ENCODE results near the gene TENM3.

The TENM3 gene

DNA sequence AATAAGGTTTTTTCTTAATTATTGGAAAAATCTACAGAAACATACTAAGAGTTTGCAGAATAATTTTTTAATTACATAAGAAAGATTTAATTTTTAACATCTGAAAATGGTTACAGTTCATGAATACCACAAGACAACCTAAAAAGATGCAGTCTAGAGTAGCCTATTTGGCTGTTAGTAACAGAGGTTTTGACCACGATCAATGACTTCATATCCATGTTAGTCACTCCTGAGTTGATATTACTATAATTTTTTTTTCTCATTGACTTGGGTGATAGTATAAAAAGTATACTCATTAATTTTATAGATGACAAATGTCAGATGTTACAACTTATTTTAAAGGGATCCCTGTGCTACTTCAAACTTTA is 401.5 kb downstream of the TENM3 start:
- DNase-seq: no peak

DNA sequence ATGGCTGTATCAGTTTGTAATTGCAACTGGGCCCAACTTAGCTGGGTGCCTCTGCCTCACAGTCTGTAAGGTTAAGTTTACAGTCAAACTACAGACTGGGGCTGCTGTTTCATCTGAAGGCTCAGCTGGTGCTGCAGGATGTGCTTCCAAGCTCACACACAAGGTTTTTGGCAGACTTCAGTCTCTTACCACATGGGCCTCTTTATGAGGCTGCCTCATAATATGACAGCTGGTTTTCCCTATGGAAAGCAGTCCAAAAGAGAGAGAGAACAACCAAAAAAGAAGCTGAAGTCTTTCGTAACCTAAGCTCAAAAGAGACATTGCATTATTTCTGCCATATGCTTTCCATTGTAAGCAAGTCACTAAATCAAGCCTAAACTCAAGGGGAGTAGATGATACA is 402.3 kb downstream of the TENM3 start:
- DNase-seq: no peak

DNA sequence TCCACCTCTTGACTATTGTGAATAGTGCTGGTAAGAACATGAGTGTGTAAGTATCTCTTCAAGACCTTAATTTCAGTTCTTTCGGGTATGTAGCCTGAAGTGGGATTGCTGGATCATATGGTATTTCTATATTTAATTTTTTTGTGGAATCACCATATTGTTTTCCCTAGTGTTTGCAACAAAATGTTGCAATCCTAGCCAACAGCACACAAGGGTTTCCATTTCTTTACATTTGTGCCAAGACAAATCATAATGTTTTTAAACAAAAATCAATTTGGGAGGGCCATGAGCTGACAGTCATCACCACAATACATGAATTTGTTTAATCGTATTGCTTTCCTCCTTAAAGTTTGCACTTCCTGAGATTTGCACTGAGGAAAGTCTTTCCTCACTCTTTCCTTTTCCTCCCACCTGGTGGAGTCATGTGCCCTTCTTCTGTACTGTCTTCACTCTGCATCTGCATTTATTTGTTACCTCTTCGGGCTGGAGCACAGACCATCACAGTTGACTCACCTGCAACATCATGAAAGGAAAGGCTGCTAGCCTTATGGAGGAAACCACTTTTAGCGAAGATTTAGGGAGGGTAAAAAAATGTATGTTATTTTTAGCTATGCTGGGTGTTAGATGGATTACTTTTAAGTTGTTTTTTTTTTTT is 404.6 kb downstream of the TENM3 start:
- no peak for DNase-seq

DNA sequence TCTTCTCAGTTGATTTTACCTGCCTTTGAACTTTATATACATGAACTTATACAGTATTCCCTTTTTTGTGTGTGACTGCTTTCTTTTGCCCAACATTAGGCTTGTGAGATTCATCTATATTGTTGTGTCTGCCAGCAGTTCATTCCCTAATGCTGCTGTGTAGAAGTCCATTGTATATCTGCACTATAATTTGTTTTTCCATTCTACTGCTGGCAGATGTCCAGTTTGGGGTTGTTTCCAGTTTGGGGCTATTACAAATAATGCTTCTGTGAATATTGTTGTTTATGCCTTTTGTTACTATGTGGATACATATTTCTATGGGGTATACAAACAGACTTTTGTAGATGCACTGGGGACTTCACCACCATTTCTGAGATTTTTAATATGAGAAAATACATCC is 405.6 kb downstream of the TENM3 start:
- no peak for DNase-seq

DNA sequence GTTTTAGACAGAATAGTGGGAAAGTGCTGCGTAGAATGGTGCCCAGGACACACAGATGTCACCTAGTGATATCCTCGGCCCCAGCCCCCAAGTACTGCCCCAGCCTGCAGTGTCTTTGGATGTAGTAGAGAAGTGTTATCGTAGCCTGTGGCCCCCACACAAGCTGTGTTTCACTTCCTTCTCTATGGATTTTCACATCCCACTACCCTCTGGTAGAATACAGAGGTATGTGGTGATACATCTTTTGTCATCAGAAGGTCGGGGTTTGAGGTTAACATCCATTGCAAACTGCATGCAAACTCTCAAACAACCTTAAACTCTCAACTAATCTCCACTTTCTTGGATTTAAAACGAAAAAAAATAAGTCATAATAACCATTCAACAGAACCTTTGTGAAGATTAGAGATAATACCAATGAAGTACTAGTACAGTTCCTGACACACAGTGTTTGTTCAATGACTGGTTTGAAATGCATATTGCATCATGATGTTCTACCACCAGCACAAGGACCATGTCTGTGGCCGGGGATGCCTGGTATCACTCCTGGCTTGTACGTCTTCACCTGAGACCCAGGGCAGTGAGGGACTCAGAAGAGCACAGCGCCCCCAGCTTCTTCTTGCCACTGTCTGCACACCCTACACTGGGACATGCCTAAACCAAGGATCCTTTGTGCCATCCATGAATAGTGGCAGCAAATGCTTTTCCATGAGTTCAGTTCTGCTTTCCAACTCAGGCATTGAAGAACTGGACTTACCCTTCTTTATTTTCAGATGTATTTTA is 406.7 kb downstream of the TENM3 start:
- DNase-seq: no peak

DNA sequence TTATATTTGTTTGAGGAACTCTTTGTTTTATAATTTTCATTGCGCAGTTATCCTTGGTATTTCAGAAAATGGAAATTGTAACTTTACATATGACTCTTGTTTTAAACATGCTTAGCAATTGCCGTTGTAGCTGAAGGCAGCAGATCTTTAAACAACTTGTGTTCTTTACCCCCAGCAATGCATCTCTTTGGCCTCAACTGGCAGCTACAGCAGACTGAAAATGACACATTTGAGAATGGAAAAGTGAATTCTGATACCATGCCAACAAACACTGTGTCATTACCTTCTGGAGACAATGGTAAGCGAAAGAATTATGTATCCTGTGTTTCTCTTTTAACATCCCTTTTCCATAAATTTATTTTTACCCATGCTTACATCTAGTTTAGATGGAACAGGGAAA is 410.4 kb downstream of the TENM3 start:
- DNase-seq: no peak

DNA sequence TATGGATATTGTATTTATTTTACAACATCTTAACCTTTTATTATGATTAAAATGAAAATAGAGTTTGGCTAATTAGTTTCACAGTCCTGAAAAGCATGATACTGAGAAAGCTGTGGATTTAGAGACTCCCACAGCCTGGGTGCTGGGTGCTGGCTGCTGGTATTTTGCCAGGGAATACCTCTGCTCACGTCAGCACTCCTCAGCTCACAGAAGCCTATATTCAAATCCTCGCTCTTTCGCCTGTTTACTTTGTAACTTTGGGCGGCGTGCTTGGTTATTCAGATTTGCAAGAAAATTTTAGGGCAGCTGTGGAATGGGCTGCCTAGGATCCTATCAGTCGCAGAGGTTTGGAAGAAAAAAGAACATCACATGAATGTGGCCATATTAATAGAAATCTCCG is 412.1 kb downstream of the TENM3 start:
- DNase-seq: no peak

DNA sequence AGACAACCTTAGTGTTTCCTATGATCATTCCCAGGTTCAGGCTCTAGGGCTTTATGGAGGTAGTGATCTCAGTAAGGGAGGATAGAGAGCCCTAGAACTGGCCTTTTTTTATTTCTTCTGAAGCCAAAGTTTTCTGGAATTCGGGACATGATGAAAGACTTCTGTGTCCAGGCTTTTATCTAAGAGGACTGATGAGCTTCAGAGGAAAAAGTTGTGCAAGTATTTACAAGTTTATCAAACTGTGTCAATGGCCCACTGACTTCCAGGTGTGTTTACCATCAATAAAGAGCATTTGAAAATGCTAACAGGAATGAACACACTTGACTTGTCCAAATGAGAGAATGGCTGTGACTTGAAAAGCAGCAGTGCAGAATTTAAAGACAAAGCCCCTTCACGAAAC is 419.3 kb downstream of the TENM3 start:
- DNase-seq: no peak

DNA sequence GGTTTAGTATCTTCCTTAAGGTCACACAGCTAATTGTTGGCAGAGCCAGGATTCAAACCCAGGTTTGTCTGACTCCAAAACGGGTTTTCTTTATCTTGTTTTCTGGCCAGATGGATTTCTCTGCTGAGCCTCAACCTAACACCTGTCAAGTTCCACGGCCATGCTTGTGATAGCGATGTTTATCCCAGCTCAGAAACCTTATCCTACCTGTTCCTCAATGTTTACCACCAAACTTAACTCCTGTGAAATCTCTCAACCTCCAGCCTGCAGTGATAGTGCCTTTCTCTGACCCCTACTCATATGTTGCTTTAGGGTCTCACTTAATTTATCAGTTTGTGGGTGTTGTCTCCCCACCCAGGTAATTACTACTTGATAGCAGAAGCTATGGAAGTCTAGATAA is 428.0 kb downstream of the TENM3 start:
- DNase-seq: no peak

DNA sequence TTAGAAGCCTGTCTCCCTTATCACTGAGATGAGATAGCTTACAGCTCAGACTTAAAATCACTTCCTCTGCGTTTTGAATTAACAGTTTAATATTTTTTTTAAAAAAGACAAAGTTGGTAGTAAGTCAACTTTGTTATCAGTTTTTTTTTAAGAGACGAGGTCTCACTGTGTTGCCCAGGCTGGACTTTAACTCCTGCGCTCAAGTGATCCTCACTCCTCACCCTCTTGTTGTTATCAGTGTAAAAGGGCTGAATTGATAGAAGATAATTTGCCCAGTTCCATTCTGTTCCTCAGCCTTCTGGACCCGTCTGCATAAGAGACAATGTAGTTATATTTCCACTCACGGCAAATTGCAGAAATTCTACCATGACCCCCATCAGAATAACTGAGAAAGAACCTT is 428.5 kb downstream of the TENM3 start:
- DNase-seq: no peak

DNA sequence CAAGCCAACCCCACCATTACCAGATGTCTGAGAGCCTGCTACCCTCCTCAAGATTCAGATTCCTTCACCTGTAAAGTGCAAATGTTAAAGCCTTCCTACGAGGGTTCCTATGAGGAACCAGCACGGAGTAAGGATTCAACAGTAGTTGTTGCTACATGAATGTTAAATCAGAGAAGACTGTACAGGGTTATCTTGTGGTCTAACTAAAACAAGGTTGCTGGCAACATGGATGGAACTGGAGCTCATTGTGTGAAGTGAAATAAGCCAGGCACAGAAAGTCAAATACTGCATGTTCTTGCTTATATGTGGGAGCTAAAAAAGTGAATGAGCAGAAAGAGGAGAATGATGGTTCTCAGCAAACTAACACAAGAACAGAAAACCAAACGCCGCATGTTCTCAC is 435.4 kb downstream of the TENM3 start:
- no peak for DNase-seq

DNA sequence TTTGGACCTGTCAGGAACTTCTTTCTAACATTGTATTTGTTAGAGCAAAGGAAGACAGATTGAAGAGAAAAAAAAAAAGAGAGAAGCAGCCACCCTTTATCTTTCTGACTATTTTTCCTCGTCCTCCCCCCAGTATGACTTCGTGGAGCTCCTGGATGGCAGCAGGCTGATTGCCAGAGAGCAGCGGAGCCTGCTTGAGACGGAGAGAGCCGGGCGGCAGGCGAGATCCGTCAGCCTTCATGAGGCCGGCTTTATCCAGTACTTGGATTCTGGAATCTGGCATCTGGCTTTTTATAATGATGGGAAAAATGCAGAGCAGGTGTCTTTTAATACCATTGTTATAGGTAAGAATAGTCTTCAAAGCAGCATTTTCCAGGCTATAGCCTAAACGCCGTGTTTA is 436.3 kb downstream of the TENM3 start:
- DNase-seq: no peak

DNA sequence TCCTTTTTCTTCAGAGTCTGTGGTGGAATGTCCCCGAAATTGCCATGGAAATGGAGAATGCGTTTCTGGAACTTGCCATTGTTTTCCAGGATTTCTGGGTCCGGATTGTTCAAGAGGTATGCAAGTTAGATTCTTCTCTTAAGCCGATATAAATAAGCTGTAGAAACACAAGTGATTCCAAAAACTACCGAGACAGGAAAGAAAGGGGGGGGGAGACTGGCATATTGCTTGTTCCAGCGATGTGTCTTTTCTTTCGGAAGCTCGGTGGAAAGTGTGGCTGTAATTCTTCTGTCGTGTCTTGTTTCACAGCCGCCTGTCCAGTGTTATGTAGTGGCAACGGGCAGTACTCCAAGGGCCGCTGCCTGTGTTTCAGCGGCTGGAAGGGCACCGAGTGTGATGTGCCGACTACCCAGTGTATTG is 437.0 kb downstream of the TENM3 start:
- DNase-seq: no peak

DNA sequence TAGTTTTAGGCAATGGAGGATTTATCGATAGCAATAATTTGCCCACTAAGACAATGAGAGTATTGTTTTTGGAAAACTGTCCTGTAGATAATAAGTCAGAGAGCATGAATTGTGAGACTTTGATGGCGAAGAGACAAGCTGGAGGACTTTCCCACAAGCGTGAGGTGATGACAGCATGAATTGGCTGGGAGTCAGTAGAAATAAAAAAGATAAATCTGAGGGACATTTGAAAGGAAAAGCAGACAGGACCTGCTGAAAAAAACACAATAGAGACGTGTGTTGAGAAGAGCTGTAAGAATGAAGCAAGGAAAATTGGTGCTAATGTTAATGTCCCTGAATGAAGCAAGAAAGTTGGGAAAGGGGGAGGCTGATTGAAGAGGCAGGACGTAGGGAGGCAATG is 440.5 kb downstream of the TENM3 start:
- no peak for DNase-seq

DNA sequence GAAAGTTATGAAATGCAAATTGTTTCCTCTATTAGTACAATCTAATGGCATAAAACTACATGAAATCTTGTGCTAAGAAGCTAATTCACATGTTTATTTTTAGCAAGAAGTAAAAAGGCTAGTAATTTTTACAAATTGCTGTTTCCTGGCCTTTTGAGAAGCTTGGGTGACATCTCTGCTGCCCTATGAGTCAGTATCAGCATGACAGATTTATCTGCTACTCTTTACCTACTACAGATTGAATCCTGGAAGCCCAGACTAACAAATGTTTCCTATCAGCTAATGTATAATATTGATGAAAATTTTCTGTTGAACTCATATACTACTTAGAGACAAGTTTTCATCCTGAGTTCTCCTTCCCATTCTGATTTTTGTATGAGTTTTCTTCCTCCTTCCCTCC is 441.6 kb downstream of the TENM3 start:
- DNase-seq: no peak

DNA sequence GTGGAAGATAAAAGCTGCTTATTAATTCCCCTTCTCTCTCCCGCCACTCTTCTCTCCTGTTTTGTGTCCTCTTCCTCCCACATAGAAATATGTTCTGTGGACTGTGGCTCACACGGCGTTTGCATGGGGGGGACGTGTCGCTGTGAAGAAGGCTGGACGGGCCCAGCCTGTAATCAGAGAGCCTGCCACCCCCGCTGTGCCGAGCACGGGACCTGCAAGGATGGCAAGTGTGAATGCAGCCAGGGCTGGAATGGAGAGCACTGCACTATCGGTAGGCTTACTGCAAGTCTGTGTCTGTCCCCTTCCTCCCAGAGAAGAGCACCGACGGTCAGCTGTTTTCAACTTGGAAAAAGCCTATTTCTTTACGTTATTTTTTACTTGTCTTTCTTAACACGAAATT is 444.9 kb downstream of the TENM3 start:
- DNase-seq: no peak

DNA sequence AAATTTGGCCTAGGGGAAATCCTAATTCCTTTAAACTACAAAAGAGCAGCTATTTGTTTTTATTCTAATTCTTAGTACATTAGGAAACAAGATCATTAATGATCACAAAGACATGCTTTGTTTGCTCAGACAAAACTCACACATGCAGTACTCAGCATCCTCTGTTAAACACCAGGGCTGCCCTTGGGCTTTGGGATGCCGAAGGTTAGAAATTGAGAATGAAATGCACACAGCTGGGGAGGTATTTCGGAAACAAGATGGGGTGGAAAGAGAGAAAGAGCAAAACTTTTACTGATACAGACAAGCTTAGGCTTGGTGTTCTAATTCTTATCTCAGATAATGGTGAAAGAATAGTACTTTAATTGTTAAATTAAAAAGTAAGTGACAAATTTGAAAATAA is 451.3 kb downstream of the TENM3 start:
- DNase-seq: no peak

DNA sequence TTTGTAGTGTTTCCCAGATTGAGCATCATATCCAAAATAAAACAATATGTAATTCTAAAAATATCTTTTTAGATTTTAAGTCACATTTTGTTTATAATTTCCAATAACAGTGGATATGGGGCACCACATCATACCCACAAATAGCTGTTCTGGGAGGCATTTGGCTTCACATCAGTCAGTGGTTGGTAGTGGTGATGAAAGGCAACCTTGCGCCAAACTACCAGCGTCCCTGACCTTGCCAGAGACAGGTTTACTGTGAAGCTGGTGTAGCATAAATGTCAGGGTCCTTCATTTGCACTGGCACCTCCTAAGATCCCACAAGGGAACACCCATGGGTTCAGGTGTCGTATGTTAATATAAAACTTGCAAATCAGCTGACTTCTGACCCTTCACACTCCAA is 451.8 kb downstream of the TENM3 start:
- no peak for DNase-seq

DNA sequence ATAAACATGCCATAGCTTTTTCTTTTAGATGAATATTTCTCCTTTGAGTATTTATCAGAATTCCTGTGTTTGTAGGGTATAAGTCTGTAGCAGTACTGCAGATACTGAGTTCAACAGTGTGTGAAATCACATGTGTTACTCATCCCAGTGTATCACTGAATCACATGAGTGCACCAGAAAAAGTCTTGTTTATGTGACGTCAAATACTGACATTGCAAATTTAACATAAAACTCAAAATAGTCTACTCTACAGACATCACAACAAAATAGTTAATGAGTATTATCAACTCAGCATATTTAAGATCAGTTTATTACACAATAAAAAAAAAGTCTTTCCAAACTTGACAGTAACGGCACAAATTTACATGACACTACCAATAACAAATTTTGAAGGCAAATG is 452.6 kb downstream of the TENM3 start:
- no peak for DNase-seq

DNA sequence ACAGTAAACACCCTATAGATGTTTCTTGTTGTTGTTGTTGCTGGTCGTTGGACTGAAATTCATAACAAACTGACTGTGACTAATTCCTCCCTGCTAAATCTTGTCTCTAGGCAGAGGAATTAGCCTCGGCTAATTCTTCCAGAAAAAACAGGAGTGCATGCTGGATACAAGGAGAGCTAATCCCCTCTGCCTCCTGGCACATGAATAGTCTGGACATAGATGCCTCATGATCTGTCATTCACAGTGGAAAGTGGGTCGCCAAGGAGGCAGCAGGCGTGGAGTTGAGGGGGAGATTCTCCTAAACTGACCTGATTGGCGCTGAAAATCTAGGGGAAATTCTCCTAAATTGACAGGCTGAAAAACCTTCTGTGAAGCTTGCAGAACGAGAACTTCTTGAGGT is 453.9 kb downstream of the TENM3 start:
- DNase-seq: no peak

DNA sequence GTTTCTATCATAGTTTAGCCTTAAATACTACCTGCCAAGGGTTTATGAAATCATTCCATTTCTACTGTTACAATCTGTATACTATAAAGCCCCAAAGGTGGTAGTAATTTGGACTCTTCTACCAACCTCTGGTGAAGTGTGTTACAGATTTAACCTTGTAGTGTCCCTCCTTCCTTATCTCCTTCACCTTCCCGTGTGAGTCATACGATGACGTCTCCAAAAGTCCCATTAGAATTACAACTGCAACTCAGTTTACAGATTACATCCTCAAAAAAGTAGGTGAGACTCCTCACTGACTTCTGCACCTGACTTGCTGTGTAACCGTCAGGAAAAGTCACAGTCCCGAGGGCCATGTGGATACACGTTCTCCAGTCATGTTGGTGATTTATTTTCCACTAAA is 455.0 kb downstream of the TENM3 start:
- no peak for DNase-seq

DNA sequence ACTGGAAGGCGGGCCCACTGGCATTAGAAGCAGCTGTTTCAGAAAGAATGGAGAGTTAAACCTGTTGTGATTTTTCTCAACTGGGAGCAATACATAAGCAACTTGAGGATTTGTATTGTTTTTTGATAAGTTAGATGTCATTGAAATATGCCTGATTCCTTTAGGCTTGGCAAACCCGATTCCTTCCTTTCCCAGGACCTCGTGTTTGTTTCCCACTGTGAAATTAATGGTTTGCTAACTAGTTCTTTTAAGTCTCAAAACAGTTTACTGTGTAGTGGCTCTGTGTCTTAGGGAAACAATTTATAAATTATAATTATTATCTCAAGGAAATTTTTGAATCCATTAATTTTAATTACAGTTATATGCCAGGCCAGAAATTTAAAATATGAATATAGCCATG is 456.0 kb downstream of the TENM3 start:
- DNase-seq: no peak

DNA sequence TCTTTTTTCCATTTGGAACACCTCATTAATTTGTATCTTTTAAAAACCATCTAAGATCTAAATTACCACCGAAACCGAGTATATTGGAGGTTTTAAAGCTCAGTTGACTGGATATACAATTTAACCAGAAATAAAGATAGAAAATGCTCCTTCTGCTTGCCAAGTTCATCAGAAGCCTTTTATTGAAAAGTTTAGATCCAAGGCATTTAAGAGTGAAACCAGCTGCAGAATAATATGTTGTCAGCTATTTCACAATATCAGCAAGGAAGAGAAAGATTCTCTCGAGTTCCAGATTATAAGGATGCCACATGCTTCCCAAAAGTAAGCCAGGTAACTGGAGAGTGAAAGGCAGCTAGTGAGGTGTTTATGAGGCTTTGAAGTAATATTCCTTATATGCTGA is 456.6 kb downstream of the TENM3 start:
- no peak for DNase-seq

DNA sequence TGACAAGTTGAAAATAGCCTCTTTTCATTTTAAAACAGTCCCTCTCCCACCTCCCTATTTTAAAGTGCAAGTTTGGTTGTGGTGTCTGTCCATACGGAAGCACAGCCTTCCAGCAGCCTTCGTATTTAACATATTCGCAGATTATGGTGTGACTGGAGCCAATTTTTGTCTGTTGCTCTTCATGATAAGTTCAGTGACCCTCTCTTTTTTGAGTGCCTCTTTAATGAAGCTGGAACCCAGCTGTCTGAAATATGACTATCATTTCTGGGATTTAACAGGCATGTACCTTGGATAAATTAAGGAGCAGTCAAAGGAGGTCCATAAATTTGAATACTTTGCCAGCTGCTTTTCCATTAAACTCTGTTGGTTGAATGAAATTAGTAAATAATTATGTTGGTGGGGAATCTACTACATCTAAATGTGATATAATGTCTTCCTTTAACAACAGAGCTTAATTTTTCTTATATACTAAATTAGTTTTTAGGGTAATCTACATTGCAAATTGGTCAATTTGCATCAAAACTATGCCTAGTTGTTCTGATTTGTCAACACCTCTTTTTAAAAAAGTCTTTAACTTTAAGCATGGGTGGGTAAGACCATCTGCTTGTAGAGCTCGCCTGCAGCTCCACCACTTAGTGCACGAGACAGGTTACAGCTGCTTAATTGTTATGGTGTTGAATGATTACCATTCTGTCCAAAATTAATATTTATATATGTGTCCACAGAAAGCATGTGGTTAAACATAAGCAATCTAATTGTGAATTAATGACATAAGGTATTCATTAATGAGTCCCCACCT is 457.4 kb downstream of the TENM3 start:
- DNase-seq: no peak
